Stimulated activated CD4-positive, alpha-beta T cell treated with anti-CD3 and anti-CD28 coated beads, TNF-alpha, amount 100 ng/mL, for 4 hours (primary cell): ENCODE measurements around the gene WNT3A.

Experiments used
- DNase-seq, 3 experiments: peaks; one replicate each; pipeline ENCODE4 v3.0.0-alpha.2; 2020; ENCODE audit warnings: low read depth in 3 of 3

Gene WNT3A

GRCh38 chr1:228070173-228070572 is 63.4 kb downstream of the WNT3A start:
- no peak for DNase-seq

GRCh38 chr1:228070851-228071250 is 64.1 kb downstream of the WNT3A start:
- DNase-seq: no peak

GRCh38 chr1:228071839-228072657 is 65.2 kb downstream of the WNT3A start:
- DNase-seq: no peak

GRCh38 chr1:228072658-228073043 is 65.9 kb downstream of the WNT3A start:
- no peak for DNase-seq

- DNase-seq: no peak
These were observed 66.5 kb downstream of the WNT3A start for GRCh38 chr1:228073061-228073856.

GRCh38 chr1:228073857-228074545 is 67.2 kb downstream of the WNT3A start:
- DNase-seq: no peak

GRCh38 chr1:228074954-228075730 is 68.3 kb downstream of the WNT3A start:
- no peak for DNase-seq

- DNase-seq: no peak
These were observed 69.0 kb downstream of the WNT3A start for GRCh38 chr1:228075801-228076271.

- no peak for DNase-seq
These were observed 70.1 kb downstream of the WNT3A start for GRCh38 chr1:228076796-228077430.

GRCh38 chr1:228077565-228078330 is 71.0 kb downstream of the WNT3A start:
- no peak for DNase-seq

- no peak for DNase-seq
These were observed 72.2 kb downstream of the WNT3A start for GRCh38 chr1:228079013-228079412.

GRCh38 chr1:228079601-228080263 is 72.9 kb downstream of the WNT3A start:
- no peak for DNase-seq

- DNase-seq: no peak
These were observed 74.3 kb downstream of the WNT3A start for GRCh38 chr1:228081144-228081543.

- peak in 1 of 3 experiments; percentile 22 for DNase-seq
These were observed 74.9 kb downstream of the WNT3A start for GRCh38 chr1:228081578-228082213.

- DNase-seq: peak; percentile 88 to 91 (median 88)
These were observed 75.6 kb downstream of the WNT3A start, which contains the start of gene ARF1 for GRCh38 chr1:228082214-228082917. ARF1 (plus strand) TSS chr1:228082708; CDS start chr1:228097115, 14,407 bp downstream.

- no peak for DNase-seq
These were observed 76.4 kb downstream of the WNT3A start for GRCh38 chr1:228082918-228083870.

GRCh38 chr1:228083871-228084278 is 77.1 kb downstream of the WNT3A start:
- DNase-seq: no peak
